KMS-11 (cell line): ENCODE results near the gene SSNA1.

ENCODE experiments used
- H2AFZ ChIP-seq: fragments of 200-600 bp; sonication (generic); 2 replicates; pipeline ENCODE4 v1.6.1; 2016; ENCODE audit warnings: antibody characterized with exemption, mixed run types, low read depth
- H3K27ac ChIP-seq: fragments of 200-600 bp; sonication (generic); 2 replicates; pipeline ENCODE4 v1.6.1; 2016; ENCODE audit warnings: mild to moderate bottlenecking, mixed run types
- H3K27me3 ChIP-seq: fragments of 200-600 bp; sonication (generic); 2 replicates; pipeline ENCODE4 v1.6.1; 2017; ENCODE audit warnings: mild to moderate bottlenecking, low read depth, mixed run types, moderate library complexity; ENCODE audit not compliant: insufficient read depth
- H3K36me3 ChIP-seq: fragments of 200-600 bp; sonication (generic); 2 replicates; pipeline ENCODE4 v1.6.1; 2017; ENCODE audit warnings: mild to moderate bottlenecking, mixed run types; ENCODE audit not compliant: insufficient read depth
- H3K4me1 ChIP-seq: fragments of 200-600 bp; sonication (generic); 2 replicates; pipeline ENCODE4 v1.6.1; 2016; ENCODE audit warnings: mild to moderate bottlenecking, low read depth, mixed run types; ENCODE audit not compliant: poor library complexity, severe bottlenecking
- H3K4me2 ChIP-seq: fragments of 200-600 bp; sonication (generic); 2 replicates; pipeline ENCODE4 v1.7.0; 2016; ENCODE audit warnings: mild to moderate bottlenecking, mixed run types
- H3K4me3 ChIP-seq: fragments of 200-600 bp; sonication (generic); IDR thresholded peaks from 2 replicates; pipeline ENCODE4 v1.6.1; 2017; ENCODE audit warnings: low read depth, low read length, mixed read lengths; ENCODE audit not compliant: insufficient read depth
- H3K79me2 ChIP-seq: fragments of 200-600 bp; sonication (generic); 2 replicates; pipeline ENCODE4 v1.6.1; 2016; ENCODE audit warnings: low read depth, mixed run types; ENCODE audit not compliant: insufficient read depth
- H3K9ac ChIP-seq: fragments of 200-600 bp; sonication (generic); 2 replicates; pipeline ENCODE4 v1.6.1; 2016; ENCODE audit warnings: mild to moderate bottlenecking, mixed run types
- H4K20me1 ChIP-seq: fragments of 200-600 bp; sonication (generic); 2 replicates; pipeline ENCODE4 v1.6.1; 2016; ENCODE audit warnings: mild to moderate bottlenecking, mixed run types; ENCODE audit not compliant: insufficient read depth
- CTCF ChIP-seq: fragments of 200-600 bp; sonication (generic); conservative IDR thresholded peaks from 2 replicates; pipeline ENCODE4 v1.6.1; 2017; ENCODE audit warnings: low read depth, mild to moderate bottlenecking, antibody characterized with exemption, low read length, moderate library complexity, mixed read lengths

Gene SSNA1

DNA sequence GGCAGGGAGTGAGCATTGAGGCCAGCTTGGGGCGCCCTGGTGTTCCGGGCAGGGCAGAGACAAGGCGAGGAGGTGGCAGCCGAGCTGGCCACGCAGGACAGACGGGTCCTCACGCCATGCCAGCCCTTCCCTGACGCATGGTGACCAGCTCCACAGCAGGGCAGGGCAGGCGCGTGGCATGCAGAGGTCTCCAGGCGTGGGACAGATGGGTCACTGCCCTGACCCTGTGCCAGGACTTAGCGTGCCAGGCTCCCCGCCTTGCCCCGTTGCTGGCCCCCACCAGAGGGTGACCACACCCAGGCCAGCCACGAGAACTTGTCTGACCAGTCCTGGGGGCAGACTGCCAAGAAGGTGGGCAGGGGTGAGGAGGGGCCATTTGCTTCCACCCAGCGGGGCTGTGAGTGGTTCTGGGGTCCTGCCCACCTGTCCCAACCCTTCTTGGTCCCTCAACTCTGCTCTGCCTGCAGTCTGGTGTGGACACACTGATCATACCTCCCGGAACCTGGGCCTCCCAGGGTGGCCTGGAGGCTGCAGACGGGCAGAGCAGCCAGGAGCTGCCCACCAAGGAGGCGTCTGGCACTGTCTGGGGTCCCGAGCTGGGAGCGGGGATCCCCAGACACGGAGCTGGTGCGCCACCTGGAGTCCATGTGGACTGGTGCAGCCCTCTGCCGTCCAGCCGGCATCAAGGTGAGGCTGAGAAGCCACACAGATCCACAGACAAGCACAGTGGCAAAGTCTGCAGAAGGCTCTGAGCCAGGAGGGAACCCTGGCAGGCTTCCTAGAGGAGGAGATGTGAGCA is 38.8 kb downstream of the SSNA1 start, which contains the start of gene RNF224:
TSS of gene RNF224 (plus strand) at position 449 of the 799 bp plus-strand sequence. CDS start 834 bp downstream, outside the sequence.
- H3K27me3 ChIP-seq = peaks cover 33% of the 10 kb centered on the region
- no peak within 1 kb of the TSS for H3K4me2 ChIP-seq
- no peak within 1 kb of the TSS for H3K4me3 ChIP-seq
- no peak within 1 kb of the TSS; the same call in 1 of the 2 replicates for H2AFZ ChIP-seq
- H3K4me1 ChIP-seq = peaks cover 10% of the 10 kb centered on the region
- no peaks in the 10 kb centered on the region for H3K36me3 ChIP-seq
- H4K20me1 ChIP-seq = no peaks in the 10 kb centered on the region
- H3K9ac ChIP-seq = no peak within 1 kb of the TSS
- no peaks in the 10 kb centered on the region for H3K79me2 ChIP-seq
- no peak within 1 kb of the TSS for H3K27ac ChIP-seq
- peak; percentile 95 for TF ChIP-seq CTCF

- TF ChIP-seq CTCF = no peak
- H3K27me3 ChIP-seq = peaks cover 38% of the 10 kb centered on the region
- no peak overlapping the region for H2AFZ ChIP-seq
- no peaks in the 10 kb centered on the region for H3K79me2 ChIP-seq
- no peak overlapping the region for H3K27ac ChIP-seq
- H4K20me1 ChIP-seq = no peaks in the 10 kb centered on the region
- H3K36me3 ChIP-seq = no peaks in the 10 kb centered on the region
- H3K9ac ChIP-seq = no peak overlapping the region
- peaks cover 7% of the 10 kb centered on the region for H3K4me1 ChIP-seq
- no peak overlapping the region for H3K4me3 ChIP-seq
- H3K4me2 ChIP-seq = no peak overlapping the region
Measured at GRCh38 chr9:137227853-137228505, 39.5 kb downstream of the SSNA1 start.

DNA sequence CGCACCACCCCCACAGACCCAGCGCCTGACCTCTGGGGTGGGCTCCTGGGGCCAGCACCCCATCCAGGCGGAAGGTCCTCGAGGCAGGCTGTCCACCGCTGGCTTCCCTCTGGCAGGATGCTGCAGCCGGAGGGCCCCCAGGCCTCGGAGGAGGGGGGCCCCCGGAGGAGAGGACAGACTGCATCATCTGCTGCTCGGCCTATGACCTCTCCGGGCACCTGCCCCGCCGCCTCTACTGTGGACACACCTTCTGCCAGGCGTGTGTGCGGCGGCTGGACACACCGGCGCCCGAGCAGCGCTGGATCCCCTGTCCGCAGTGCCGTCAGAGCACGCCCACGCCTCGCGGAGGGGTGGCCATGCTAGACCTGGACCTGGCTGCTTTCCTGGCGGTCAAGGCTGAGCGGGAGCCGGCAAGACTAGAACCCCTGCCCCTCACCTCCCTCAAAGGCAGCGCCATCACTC is 40.1 kb downstream of the SSNA1 start:
- Histone ChIP-seq H3K27ac (no peak overlapping the region), H3K4me2 (no peak overlapping the region), H2AFZ (no peak overlapping the region), H3K36me3 (no peaks in the 10 kb centered on the region), H3K9ac (no peak overlapping the region), H4K20me1 (no peaks in the 10 kb centered on the region), H3K79me2 (no peaks in the 10 kb centered on the region), H3K4me1 (peaks cover 6% of the 10 kb centered on the region), H3K4me3 (no peak overlapping the region), H3K27me3 (peaks cover 42% of the 10 kb centered on the region)
- no peak for TF ChIP-seq CTCF

- H3K79me2 ChIP-seq = no peaks in the 10 kb centered on the region
- no peaks in the 10 kb centered on the region for H3K36me3 ChIP-seq
- no peak overlapping the region for H3K9ac ChIP-seq
- H2AFZ ChIP-seq = no peak overlapping the region
- no peak overlapping the region for H3K4me2 ChIP-seq
- peaks cover 44% of the 10 kb centered on the region for H3K27me3 ChIP-seq
- H3K4me1 ChIP-seq = peaks cover under 1% of the 10 kb centered on the region
- H4K20me1 ChIP-seq = no peaks in the 10 kb centered on the region
- no peak overlapping the region for H3K4me3 ChIP-seq
- no peak overlapping the region for H3K27ac ChIP-seq
- no peak for TF ChIP-seq CTCF
Measured at GRCh38 chr9:137228968-137229896, 40.8 kb downstream of the SSNA1 start.
